Measurements from ENCODE around the gene DCTN1.

DNA sequence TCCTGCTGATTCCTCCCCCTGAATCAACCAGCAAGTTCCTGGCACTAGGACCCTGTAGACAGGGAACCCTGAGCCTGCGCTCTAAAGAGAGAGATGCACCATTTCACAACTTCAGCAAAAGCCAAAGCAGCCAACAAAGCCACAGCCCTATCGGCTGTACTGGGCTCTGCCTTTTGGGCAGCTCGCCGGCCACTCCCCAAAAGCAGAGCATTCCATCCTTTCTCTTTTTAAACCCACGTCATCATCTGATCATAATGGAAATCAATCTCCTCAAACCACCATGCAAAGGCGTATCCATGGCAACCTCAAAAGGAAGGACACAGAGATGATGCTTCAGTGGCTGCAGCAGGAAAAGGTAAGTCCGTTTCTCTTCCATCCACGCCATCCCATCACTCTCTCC, 5.3 kb upstream of the DCTN1 start:
- no peak for TF ChIP-seq CTCF (conservative IDR thresholded peaks at IDR 0.05 in 1 of 2, IDR thresholded peaks at IDR 0.05 in 1 of 2; ENCODE audit: low read depth in 1 of 2, low read length in 2 of 2)
- no peak for TF ChIP-seq EZH2 (IDR thresholded peaks at IDR 0.05; ENCODE audit: low read length, missing control alignments)
